ENCODE measurements around the gene TNRC18.
"Not testable (repeated sequence)": the region's sequence is repeated elsewhere in the genome, so short reads cannot be mapped to it uniquely, and the experiment has no call there.

The TNRC18 gene, protein sequence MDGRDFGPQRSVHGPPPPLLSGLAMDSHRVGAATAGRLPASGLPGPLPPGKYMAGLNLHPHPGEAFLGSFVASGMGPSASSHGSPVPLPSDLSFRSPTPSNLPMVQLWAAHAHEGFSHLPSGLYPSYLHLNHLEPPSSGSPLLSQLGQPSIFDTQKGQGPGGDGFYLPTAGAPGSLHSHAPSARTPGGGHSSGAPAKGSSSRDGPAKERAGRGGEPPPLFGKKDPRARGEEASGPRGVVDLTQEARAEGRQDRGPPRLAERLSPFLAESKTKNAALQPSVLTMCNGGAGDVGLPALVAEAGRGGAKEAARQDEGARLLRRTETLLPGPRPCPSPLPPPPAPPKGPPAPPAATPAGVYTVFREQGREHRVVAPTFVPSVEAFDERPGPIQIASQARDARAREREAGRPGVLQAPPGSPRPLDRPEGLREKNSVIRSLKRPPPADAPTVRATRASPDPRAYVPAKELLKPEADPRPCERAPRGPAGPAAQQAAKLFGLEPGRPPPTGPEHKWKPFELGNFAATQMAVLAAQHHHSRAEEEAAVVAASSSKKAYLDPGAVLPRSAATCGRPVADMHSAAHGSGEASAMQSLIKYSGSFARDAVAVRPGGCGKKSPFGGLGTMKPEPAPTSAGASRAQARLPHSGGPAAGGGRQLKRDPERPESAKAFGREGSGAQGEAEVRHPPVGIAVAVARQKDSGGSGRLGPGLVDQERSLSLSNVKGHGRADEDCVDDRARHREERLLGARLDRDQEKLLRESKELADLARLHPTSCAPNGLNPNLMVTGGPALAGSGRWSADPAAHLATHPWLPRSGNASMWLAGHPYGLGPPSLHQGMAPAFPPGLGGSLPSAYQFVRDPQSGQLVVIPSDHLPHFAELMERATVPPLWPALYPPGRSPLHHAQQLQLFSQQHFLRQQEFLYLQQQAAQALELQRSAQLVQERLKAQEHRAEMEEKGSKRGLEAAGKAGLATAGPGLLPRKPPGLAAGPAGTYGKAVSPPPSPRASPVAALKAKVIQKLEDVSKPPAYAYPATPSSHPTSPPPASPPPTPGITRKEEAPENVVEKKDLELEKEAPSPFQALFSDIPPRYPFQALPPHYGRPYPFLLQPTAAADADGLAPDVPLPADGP (N-terminal part only)

DNA sequence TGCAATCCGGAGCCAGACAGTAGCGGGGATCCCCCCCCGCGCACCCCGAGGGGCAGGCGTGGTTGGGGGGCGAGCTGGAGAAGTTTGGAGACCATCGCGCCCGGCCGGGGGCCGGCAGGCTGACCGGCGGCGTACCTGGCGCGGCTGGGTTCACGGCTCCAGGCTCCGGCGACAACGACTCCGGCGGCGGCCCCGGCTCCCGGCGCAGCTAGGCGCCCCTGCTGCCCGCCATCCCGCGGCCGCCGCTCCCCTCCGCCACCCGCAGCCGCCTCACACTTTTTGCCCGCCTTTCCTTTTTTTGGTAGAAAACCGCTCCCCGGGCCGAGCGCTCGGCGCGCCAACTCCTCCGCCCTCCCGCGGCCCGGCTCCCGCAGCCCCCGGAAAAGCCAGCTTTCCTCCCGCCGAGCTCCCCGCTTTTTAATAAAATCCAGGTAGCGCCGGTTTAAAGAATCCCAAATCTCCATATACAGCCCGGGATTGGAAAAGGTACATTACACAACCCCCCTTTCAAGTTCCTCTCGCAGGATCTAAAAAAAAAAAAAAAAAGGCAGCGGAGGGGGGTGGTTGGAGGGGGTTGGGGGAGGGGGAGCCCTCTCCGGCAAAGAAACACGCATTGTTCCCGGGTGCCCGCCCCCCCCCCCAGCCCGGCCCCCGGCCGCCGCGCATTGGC is at the start of gene TNRC18:
TSS of gene TNRC18 (minus strand) at position 529 of the 670 bp plus-strand sequence. CDS start 2,588 bp downstream, outside the sequence.
- DNase-seq (ENCODE audit: extremely low read depth, low read depth), result no peak
- TF ChIP-seq, protein P1, sequence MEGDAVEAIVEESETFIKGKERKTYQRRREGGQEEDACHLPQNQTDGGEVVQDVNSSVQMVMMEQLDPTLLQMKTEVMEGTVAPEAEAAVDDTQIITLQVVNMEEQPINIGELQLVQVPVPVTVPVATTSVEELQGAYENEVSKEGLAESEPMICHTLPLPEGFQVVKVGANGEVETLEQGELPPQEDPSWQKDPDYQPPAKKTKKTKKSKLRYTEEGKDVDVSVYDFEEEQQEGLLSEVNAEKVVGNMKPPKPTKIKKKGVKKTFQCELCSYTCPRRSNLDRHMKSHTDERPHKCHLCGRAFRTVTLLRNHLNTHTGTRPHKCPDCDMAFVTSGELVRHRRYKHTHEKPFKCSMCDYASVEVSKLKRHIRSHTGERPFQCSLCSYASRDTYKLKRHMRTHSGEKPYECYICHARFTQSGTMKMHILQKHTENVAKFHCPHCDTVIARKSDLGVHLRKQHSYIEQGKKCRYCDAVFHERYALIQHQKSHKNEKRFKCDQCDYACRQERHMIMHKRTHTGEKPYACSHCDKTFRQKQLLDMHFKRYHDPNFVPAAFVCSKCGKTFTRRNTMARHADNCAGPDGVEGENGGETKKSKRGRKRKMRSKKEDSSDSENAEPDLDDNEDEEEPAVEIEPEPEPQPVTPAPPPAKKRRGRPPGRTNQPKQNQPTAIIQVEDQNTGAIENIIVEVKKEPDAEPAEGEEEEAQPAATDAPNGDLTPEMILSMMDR (IDR thresholded peaks at IDR 0.05; ENCODE audit: low read depth, low read length), result no peak

DNA sequence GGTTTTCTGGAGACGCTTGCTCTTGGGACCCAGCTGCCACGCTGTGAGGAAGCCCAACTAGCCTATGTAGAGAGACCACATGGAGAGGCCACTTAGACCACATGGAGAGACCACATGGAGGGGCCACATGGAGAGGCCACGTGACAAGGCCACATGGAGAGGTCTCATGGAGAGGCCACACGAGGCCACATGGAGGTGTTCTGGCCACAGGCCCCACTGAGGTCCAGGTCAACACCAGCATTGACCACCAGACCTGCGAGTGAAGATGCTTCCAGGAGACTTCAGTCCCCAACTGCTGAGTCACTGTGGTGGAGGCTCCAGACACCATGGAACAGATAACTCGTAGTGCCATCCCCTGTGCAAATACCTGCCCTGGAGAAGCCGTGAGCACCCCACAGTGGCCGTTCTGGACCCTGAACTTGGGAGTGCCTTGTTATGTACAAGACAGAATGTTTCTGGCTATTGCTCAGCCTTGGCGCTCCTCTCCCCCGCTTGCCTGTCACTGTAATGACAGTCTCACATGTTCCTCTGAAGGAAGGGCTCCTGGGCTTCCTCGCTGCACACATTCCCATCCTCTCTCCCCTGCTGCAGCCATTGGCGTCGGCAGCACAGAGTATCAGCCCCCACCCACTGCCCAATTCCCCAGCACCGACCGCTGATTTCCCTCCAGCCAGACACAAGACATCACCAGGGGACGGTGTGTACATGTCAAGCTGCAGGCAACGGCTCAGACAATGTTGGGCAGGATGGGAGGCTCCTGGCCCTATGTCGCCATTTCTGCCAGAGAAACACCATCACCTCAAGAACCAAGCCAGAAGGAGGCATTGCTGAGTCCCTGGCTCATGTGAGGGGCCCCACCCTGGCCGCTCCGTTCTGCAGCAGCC is 49.0 kb upstream of the TNRC18 start:
- no peak for DNase-seq (ENCODE audit: extremely low read depth, low read depth)
- TF ChIP-seq, protein P1 (IDR thresholded peaks at IDR 0.05; ENCODE audit: low read depth, low read length), result no peak

DNA sequence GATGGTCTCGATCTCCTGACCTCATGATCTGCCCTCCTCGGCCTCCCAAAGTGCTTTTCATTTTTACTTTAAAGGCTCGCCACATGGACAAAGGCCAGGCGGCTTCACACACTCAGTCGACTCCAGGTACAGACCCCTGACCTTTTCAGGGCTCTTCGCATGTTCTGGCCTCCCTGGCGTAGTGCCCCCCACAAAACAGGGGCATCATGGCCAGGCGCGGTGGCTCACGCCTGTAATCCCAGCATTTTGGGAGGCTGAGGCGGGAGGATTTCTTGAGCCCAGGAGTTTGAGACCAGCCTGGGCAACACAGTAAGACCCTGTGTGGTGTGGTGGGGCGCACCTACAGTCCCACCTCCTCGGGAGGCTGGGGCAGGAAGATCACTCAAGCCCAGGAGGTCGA is 48.0 kb upstream of the TNRC18 start:
- not testable (repeated sequence) for DNase-seq (ENCODE audit: extremely low read depth, low read depth)

DNA sequence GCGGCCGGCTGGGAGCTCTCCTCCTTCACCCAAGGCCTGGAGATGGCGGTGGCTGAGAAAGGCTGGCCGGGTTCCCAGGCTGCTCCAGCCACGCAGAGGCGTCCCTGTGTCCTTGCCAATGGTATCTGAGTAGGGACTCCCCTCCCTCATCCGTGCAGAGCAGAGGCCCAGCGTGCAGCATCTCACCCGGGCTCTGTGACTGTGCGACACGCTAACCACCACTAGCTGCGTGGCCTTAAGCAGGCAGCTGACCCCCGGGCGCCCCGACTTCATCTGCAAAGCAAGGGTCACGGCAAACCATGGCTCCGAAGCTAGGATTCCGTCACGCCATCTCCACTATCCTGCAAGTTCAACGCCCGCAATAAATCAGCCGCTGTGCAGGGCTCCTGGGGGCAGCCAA is 47.2 kb upstream of the TNRC18 start:
- DNase-seq (ENCODE audit: extremely low read depth, low read depth), result no peak
- TF ChIP-seq, protein P1 (IDR thresholded peaks at IDR 0.05; ENCODE audit: low read depth, low read length), result no peak

DNA sequence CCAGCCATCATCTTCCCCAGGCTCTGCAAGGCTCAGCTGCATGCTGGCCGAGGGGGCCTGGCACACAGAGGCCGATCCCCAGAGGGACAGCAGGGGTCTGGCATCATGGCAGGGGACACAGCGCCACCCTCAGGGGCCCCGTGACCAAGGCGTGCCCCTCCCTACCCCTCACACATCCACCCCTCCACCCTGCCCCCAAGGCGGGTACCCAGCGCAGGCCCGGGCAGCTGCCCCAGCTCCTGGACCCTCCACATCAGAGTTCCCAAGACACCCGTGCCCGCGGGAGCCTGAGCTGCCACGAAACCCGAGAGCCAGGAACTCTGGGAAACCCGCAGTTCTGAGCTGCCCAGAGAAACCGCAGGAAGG is 46.5 kb upstream of the TNRC18 start:
- DNase-seq (ENCODE audit: extremely low read depth, low read depth), result no peak
- TF ChIP-seq, protein P1 (IDR thresholded peaks at IDR 0.05; ENCODE audit: low read depth, low read length), result no peak

DNA sequence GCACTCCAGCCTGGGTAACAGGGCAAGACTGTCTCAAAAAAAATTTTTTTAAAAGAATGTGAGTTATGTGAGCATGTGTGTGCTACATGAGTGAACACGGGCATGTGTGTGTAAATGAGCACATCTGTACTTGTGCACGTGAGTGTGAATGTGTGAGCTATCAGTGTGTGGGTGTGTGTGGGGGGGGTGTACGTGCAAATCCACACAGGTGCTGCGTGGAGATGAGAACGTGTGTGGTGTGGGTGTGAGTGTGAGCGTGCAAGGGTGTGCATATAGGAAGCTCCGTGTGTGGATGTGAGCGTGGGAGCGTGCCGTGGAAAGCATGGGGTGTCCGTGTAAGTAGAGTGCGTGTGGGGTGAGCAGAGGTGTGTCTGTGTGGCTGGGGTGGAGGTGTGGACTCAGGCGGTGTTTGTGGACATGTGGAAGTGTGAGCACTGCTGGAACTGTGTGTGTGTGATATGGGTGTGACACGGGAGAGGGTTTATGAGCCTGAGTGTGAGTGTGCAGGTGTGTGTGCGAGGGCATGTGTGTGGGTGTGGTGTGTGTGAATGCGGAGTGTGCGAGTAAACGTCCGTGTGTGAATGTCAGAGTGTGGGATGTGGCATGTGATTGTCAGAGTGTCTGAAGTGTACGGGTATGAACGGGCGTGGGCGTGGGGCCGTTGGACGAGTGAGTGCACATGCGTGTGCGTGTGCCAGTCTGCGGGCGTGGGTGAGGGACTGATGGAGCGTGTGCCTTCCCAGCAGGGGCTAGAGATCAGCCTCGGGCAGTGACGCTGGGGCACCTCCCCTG is 45.9 kb upstream of the TNRC18 start:
- TF ChIP-seq, protein P1 (IDR thresholded peaks at IDR 0.05; ENCODE audit: low read depth, low read length), result no peak
- no peak for DNase-seq (ENCODE audit: extremely low read depth, low read depth)

Data from AG09319 (cell line).